Measurements from ENCODE around the gene CCIN. TPM values are rescaled to one million over a fixed set of nuclear protein-coding genes. Genes with fewer than 3 reads are reported as not detected.

Gene CCIN
- total and polyA plus RNA-seq, 2 of the 13 experiments (the other 11 are each of a cell fraction or from before 2014, with no cell fraction given) = not detected

DNA sequence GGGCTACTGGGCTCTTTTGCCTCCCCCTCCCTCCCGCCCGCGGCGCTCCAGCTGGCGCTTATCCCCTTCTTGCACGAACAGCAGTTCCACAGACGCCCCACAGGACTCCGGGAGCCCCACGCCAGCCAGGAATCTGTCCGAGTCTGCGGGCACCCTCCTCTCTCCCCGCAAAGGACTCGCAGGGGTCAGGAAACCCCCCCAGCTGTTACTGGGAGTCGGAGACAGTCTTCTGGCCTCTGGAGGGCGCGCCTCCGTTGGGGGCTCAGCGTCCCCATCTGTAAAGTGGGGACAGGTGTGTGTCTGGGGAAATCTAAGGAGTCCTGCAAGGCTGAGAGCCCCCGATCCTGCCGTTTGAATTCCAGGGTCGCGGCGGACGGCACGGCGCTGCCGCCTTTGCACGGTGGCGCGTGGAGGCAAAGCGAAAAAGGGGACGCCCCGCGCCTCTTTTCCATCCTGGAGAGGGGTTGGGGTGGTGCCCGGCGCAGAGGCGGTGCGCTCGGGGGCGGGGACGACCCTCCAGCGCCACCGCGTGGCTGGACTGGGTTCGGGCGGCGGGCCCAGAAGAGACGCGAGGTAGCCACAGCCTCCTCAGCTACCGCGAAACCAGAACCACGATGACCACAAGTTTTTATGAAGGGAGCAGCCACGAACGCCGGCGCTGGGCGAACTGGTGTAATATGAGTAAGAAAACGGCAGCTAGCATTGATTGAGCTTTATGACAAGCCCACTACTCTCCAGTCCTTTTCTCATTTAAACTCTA lies 2.8 kb upstream of the CCIN start (continued):
- TF ChIP-seq, protein P1, sequence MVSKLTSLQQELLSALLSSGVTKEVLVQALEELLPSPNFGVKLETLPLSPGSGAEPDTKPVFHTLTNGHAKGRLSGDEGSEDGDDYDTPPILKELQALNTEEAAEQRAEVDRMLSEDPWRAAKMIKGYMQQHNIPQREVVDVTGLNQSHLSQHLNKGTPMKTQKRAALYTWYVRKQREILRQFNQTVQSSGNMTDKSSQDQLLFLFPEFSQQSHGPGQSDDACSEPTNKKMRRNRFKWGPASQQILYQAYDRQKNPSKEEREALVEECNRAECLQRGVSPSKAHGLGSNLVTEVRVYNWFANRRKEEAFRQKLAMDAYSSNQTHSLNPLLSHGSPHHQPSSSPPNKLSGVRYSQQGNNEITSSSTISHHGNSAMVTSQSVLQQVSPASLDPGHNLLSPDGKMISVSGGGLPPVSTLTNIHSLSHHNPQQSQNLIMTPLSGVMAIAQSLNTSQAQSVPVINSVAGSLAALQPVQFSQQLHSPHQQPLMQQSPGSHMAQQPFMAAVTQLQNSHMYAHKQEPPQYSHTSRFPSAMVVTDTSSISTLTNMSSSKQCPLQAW (CRISPR knock-in tag; IDR thresholded peaks at IDR 0.05) = no peak
- TF ChIP-seq ZNF431 (CRISPR knock-in tag; IDR thresholded peaks at IDR 0.05; ENCODE audit: borderline replicate concordance, low read depth) (no peak), ZNF782 (CRISPR knock-in tag; IDR thresholded peaks at IDR 0.05; ENCODE audit: borderline replicate concordance) (peak; percentile 29; the same call in 1 of the 2 replicates), ZNF776 (CRISPR knock-in tag; IDR thresholded peaks at IDR 0.05) (no peak), GATAD2A (CRISPR knock-in tag; IDR thresholded peaks at IDR 0.05) (no peak), ZFX (CRISPR knock-in tag; IDR thresholded peaks at IDR 0.05; ENCODE audit: low read depth) (peak; percentile 34; the same call in 1 of the 2 replicates), SALL2 (CRISPR knock-in tag; IDR thresholded peaks at IDR 0.05) (no peak), ZFAT (CRISPR knock-in tag; conservative IDR thresholded peaks at IDR 0.05) (no peak), ZSCAN20 (CRISPR knock-in tag; IDR thresholded peaks at IDR 0.05; ENCODE audit: borderline replicate concordance) (no peak), POGZ (CRISPR knock-in tag; IDR thresholded peaks at IDR 0.05) (no peak), SMYD3 (CRISPR knock-in tag; IDR thresholded peaks at IDR 0.05) (no peak), IRF2 (CRISPR knock-in tag; IDR thresholded peaks at IDR 0.05) (0 out of 2 replicates have a peak, but pooled peaks have one; percentile 45), PRPF4 (IDR thresholded peaks at IDR 0.05; ENCODE audit: low read depth, low read length, poor library complexity, severe bottlenecking) (no peak), ZNF282 (IDR thresholded peaks at IDR 0.05; ENCODE audit: partially characterized antibody) (no peak), ZBTB7B (CRISPR knock-in tag; IDR thresholded peaks at IDR 0.05) (no peak), SMC3 (IDR thresholded peaks at IDR 0.05; ENCODE audit: low read length) (peak; percentile 26; the same call in 1 of the 2 replicates), TARDBP (CRISPR knock-in tag; IDR thresholded peaks at IDR 0.05) (0 out of 2 replicates have a peak, but pooled peaks have one; percentile 38), ZNF546 (CRISPR knock-in tag; conservative IDR thresholded peaks at IDR 0.05) (no peak), GABPB1 (CRISPR knock-in tag; IDR thresholded peaks at IDR 0.05) (peak; percentile 41; the same call in 1 of the 2 replicates)
- TF ChIP-seq, protein P2, sequence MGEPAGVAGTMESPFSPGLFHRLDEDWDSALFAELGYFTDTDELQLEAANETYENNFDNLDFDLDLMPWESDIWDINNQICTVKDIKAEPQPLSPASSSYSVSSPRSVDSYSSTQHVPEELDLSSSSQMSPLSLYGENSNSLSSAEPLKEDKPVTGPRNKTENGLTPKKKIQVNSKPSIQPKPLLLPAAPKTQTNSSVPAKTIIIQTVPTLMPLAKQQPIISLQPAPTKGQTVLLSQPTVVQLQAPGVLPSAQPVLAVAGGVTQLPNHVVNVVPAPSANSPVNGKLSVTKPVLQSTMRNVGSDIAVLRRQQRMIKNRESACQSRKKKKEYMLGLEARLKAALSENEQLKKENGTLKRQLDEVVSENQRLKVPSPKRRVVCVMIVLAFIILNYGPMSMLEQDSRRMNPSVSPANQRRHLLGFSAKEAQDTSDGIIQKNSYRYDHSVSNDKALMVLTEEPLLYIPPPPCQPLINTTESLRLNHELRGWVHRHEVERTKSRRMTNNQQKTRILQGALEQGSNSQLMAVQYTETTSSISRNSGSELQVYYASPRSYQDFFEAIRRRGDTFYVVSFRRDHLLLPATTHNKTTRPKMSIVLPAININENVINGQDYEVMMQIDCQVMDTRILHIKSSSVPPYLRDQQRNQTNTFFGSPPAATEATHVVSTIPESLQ (CRISPR knock-in tag; conservative IDR thresholded peaks at IDR 0.05) = no peak
- TF ChIP-seq, protein P3, sequence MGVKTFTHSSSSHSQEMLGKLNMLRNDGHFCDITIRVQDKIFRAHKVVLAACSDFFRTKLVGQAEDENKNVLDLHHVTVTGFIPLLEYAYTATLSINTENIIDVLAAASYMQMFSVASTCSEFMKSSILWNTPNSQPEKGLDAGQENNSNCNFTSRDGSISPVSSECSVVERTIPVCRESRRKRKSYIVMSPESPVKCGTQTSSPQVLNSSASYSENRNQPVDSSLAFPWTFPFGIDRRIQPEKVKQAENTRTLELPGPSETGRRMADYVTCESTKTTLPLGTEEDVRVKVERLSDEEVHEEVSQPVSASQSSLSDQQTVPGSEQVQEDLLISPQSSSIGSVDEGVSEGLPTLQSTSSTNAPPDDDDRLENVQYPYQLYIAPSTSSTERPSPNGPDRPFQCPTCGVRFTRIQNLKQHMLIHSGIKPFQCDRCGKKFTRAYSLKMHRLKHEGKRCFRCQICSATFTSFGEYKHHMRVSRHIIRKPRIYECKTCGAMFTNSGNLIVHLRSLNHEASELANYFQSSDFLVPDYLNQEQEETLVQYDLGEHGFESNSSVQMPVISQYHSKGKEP (CRISPR knock-in tag; IDR thresholded peaks at IDR 0.05) = no peak
- TF ChIP-seq, protein P4, sequence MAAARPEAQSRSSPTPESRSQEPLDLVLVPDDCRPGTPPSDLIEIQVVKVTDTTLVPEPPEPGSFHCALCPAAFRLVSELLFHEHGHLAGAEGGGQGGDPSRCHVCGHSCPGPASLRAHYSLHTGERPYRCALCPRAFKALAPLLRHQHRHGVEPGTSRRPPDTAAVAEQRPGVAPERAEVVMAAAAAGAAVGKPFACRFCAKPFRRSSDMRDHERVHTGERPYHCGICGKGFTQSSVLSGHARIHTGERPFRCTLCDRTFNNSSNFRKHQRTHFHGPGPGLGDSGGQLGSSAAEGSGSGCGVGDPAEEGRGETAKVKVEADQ (CRISPR knock-in tag; IDR thresholded peaks at IDR 0.05; ENCODE audit: borderline replicate concordance) = peak; percentile 57; the same call in 1 of the 2 replicates
- TF ChIP-seq, protein P5, sequence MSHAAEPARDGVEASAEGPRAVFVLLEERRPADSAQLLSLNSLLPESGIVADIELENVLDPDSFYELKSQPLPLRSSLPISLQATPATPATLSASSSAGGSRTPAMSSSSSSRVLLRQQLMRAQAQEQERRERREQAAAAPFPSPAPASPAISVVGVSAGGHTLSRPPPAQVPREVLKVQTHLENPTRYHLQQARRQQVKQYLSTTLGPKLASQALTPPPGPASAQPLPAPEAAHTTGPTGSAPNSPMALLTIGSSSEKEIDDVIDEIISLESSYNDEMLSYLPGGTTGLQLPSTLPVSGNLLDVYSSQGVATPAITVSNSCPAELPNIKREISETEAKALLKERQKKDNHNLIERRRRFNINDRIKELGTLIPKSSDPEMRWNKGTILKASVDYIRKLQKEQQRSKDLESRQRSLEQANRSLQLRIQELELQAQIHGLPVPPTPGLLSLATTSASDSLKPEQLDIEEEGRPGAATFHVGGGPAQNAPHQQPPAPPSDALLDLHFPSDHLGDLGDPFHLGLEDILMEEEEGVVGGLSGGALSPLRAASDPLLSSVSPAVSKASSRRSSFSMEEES (CRISPR knock-in tag; IDR thresholded peaks at IDR 0.05) = no peak

Measured in HepG2 (cell line).